ENCODE results near the gene VIPR2.
"Not testable (repeated sequence)": the region's sequence is repeated elsewhere in the genome, so short reads cannot be mapped to it uniquely, and the experiment has no call there.

The VIPR2 gene

DNA sequence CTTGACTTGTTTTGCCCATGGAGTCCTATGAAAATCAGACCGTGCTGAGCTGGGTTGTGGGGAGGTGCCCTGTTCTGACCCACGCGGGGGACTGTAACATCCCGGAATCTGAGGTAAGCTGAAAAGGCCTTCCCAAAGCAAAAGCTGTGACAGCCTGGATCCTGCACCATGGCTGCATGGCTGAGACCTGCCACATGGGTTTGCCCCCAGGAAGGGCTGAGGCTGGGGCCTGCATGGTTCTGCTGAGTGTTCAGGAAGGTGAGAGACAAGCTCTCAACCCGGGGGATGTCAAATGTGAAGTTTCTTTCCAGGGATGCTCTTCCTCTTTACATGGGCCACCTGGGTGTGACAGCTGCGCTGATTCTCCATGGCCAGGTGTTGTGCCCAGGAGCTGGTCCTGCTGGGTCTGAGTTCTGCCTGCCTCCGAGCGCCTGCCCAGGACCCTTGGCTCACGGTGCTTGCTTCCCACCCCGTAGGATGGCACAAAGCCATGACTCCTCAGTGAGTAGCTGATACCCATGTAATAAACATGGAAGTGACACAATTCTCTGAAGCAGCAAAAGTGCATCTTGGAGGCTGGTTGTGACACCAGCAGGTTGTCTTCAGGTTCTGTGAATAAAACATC lies 58.3 kb downstream of the VIPR2 start:
- Histone ChIP-seq H3K36me3 (ENCODE audit: insufficient read depth, low read length) (no peaks in the 10 kb centered on the region), H3K9ac (ENCODE audit: low read depth, low read length) (no peak overlapping the region), H3K27ac (ENCODE audit: low read depth, low read length) (no peak overlapping the region), H3K9me3 (ENCODE audit: insufficient read depth, low read depth, low read length) (peaks cover 20% of the 10 kb centered on the region; the same call in 1 of the 2 replicates), H3K27me3 (ENCODE audit: insufficient read depth, low read length) (no peaks in the 10 kb centered on the region), H3K4me3 (ENCODE audit: low read length) (no peak overlapping the region), H3K4me1 (ENCODE audit: insufficient read depth, low read length) (no peaks in the 10 kb centered on the region)
- WGBS = 81% methylated on average over 10 of the region's 10 CpGs

GRCh38 chr7:159084069-159084801 lies 60.4 kb downstream of the VIPR2 start:
- Histone ChIP-seq H3K27me3 (ENCODE audit: insufficient read depth, low read length) (no peaks in the 10 kb centered on the region), H3K9ac (ENCODE audit: low read depth, low read length) (no peak overlapping the region), H3K9me3 (ENCODE audit: insufficient read depth, low read depth, low read length) (peaks cover 16% of the 10 kb centered on the region; the same call in 1 of the 2 replicates), H3K27ac (ENCODE audit: low read depth, low read length) (no peak overlapping the region), H3K4me3 (ENCODE audit: low read length) (no peak overlapping the region), H3K36me3 (ENCODE audit: insufficient read depth, low read length) (no peaks in the 10 kb centered on the region), H3K4me1 (ENCODE audit: insufficient read depth, low read length) (no peaks in the 10 kb centered on the region)
- WGBS = 90% methylated on average over 27 of the region's 27 CpGs

- WGBS = 88% methylated on average over 2 of the region's 2 CpGs
- no peak overlapping the region for H3K27ac ChIP-seq (ENCODE audit: low read depth, low read length)
Observed at GRCh38 chr7:159083698-159084068, 61.0 kb downstream of the VIPR2 start.

GRCh38 chr7:159083001-159083697 lies 61.5 kb downstream of the VIPR2 start:
- H3K9ac ChIP-seq (ENCODE audit: low read depth, low read length) = no peak overlapping the region
- WGBS = 92% methylated on average over 12 of the region's 13 CpGs
- no peaks in the 10 kb centered on the region for H3K27me3 ChIP-seq (ENCODE audit: insufficient read depth, low read length)
- no peaks in the 10 kb centered on the region for H3K4me1 ChIP-seq (ENCODE audit: insufficient read depth, low read length)
- peaks cover 17% of the 10 kb centered on the region; the same call in 1 of the 2 replicates for H3K9me3 ChIP-seq (ENCODE audit: insufficient read depth, low read depth, low read length)
- H3K27ac ChIP-seq (ENCODE audit: low read depth, low read length) = no peak overlapping the region
- no peaks in the 10 kb centered on the region for H3K36me3 ChIP-seq (ENCODE audit: insufficient read depth, low read length)
- H3K4me3 ChIP-seq (ENCODE audit: low read length) = no peak overlapping the region

More at GRCh38 chr7:159083698-159084068, 61.0 kb downstream of the VIPR2 start:
- Histone ChIP-seq H3K4me1 (ENCODE audit: insufficient read depth, low read length) (no peaks in the 10 kb centered on the region), H3K27me3 (ENCODE audit: insufficient read depth, low read length) (no peaks in the 10 kb centered on the region), H3K9ac (ENCODE audit: low read depth, low read length) (no peak overlapping the region), H3K4me3 (ENCODE audit: low read length) (no peak overlapping the region), H3K36me3 (ENCODE audit: insufficient read depth, low read length) (no peaks in the 10 kb centered on the region), H3K9me3 (ENCODE audit: insufficient read depth, low read depth, low read length) (peaks cover 19% of the 10 kb centered on the region; the same call in 1 of the 2 replicates)

GRCh38 chr7:159082075-159082474 lies 62.6 kb downstream of the VIPR2 start:
- not testable (repeated sequence) for H3K27me3 ChIP-seq (ENCODE audit: insufficient read depth, low read length); H3K9ac ChIP-seq (ENCODE audit: low read depth, low read length); H3K4me3 ChIP-seq (ENCODE audit: low read length); H3K4me1 ChIP-seq (ENCODE audit: insufficient read depth, low read length); H3K27ac ChIP-seq (ENCODE audit: low read depth, low read length); H3K36me3 ChIP-seq (ENCODE audit: insufficient read depth, low read length)
- 92% methylated on average over 2 of the region's 5 CpGs for WGBS
- peaks cover 21% of the 10 kb centered on the region; the same call in 1 of the 2 replicates for H3K9me3 ChIP-seq (ENCODE audit: insufficient read depth, low read depth, low read length)

DNA sequence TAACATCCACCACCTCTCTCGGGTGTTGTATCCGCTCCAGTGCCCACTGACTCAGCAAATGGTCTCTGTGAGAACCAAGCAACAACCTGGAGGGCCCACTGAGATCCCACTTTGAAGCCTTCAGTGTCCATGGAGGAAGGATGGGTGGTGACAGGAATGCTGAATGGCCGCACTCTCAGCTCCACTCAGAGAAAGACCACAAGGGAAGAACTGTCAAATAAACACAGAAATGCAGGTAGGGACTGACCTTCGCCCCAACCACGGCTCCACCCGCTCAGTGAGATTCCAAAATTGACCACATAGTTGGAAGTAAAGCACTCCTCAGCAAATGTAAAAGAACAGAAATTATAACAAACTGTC lies 65.8 kb downstream of the VIPR2 start:
- Histone ChIP-seq H3K27me3 (ENCODE audit: insufficient read depth, low read length) (no peaks in the 10 kb centered on the region; the same call in 1 of the 2 replicates), H3K36me3 (ENCODE audit: insufficient read depth, low read length) (no peaks in the 10 kb centered on the region), H3K4me3 (ENCODE audit: low read length) (no peak overlapping the region), H3K9ac (ENCODE audit: low read depth, low read length) (no peak overlapping the region), H3K27ac (ENCODE audit: low read depth, low read length) (no peak overlapping the region), H3K4me1 (ENCODE audit: insufficient read depth, low read length) (no peaks in the 10 kb centered on the region), H3K9me3 (ENCODE audit: insufficient read depth, low read depth, low read length) (peaks cover 25% of the 10 kb centered on the region; the same call in 1 of the 2 replicates)
- 88% methylated on average over 6 of the region's 6 CpGs for WGBS

DNA sequence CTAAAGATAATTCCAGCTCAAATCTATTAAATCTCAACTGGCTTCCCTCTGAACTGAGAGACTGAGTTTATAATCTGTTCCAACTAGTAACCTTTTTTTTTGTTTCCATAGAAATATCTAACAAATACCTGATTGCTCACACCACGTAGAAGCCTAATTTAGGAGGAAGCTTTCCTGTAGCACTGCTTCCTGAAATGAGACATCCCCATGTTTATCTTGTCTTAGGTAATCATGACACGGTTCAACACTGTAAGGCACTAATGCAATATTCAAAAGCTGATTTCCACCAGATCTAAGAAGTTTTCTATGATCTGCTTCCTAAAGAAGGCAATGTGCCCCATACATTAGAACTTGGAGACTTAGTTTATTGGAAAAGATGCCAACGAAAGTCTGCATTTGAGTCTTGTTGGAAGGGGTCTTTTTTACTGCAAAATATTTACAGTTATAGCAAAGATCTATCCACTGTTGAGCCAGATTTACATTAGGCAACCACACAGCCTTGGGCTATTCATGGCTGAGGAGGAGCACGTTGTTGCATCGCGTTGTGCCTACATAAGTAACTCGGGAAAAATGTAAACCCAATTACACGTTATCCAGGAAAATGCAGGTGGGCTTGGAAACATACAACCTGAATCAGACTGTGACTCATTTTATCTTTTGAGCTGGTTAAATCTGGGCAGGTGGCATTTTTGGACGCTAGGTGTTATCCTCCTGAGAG lies 66.3 kb downstream of the VIPR2 start:
- H3K9ac ChIP-seq (ENCODE audit: low read depth, low read length) = no peak overlapping the region
- H3K27ac ChIP-seq (ENCODE audit: low read depth, low read length) = no peak overlapping the region
- WGBS = 87% methylated on average over 9 of the region's 9 CpGs
- H3K4me1 ChIP-seq (ENCODE audit: insufficient read depth, low read length) = no peaks in the 10 kb centered on the region
- H3K4me3 ChIP-seq (ENCODE audit: low read length) = no peak overlapping the region
- peaks cover 25% of the 10 kb centered on the region; the same call in 1 of the 2 replicates for H3K9me3 ChIP-seq (ENCODE audit: insufficient read depth, low read depth, low read length)
- no peaks in the 10 kb centered on the region; the same call in 1 of the 2 replicates for H3K27me3 ChIP-seq (ENCODE audit: insufficient read depth, low read length)
- H3K36me3 ChIP-seq (ENCODE audit: insufficient read depth, low read length) = no peaks in the 10 kb centered on the region

- no peak overlapping the region for H3K27ac ChIP-seq (ENCODE audit: low read depth, low read length)
- no peaks in the 10 kb centered on the region; the same call in 1 of the 2 replicates for H3K27me3 ChIP-seq (ENCODE audit: insufficient read depth, low read length)
- peaks cover 17% of the 10 kb centered on the region; the same call in 1 of the 2 replicates for H3K9me3 ChIP-seq (ENCODE audit: insufficient read depth, low read depth, low read length)
- no peak overlapping the region for H3K9ac ChIP-seq (ENCODE audit: low read depth, low read length)
- H3K4me3 ChIP-seq (ENCODE audit: low read length) = no peak overlapping the region
- no peaks in the 10 kb centered on the region for H3K4me1 ChIP-seq (ENCODE audit: insufficient read depth, low read length)
- H3K36me3 ChIP-seq (ENCODE audit: insufficient read depth, low read length) = no peaks in the 10 kb centered on the region
Observed at GRCh38 chr7:159076333-159076732, 68.3 kb downstream of the VIPR2 start.

DNA sequence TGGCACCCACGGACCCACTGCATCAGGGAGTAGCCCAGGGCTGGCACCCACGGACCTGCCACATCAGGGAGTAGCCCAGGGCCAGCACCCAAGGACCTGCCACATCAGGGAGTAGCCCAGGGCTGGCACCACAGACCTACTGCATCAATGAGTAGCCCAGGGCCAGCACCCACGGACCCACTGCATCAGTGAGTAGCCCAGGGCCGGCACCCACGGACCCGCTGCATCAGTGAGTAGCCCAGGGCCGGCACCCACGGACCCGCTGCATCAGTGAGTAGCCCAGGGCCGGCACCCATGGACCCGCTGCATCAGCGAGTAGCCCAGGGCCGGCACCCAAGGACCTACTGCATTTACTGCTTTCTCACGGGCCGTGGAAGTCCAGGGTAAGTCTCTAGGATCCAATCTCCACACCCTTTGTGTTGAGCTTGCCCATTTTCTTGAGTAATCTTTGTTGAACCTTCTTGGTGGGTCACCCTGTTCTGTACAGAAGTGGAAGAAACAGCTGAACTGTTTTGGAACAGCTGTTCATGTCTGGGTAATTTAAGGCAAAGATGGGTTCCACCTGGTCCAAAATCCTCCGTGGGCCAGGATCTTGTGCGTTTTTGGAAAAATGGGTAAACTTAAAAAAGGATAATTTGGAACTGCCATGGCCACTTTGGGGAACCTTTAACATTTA lies 69.0 kb downstream of the VIPR2 start:
- H3K4me1 ChIP-seq (ENCODE audit: insufficient read depth, low read length) = no peaks in the 10 kb centered on the region
- H3K27ac ChIP-seq (ENCODE audit: low read depth, low read length) = no peak overlapping the region
- H3K36me3 ChIP-seq (ENCODE audit: insufficient read depth, low read length) = no peaks in the 10 kb centered on the region
- H3K9me3 ChIP-seq (ENCODE audit: insufficient read depth, low read depth, low read length) = peaks cover 18% of the 10 kb centered on the region; the same call in 1 of the 2 replicates
- H3K27me3 ChIP-seq (ENCODE audit: insufficient read depth, low read length) = no peaks in the 10 kb centered on the region; the same call in 1 of the 2 replicates
- H3K4me3 ChIP-seq (ENCODE audit: low read length) = no peak overlapping the region
- 85% methylated on average over 17 of the region's 17 CpGs for WGBS
- H3K9ac ChIP-seq (ENCODE audit: low read depth, low read length) = no peak overlapping the region

GRCh38 chr7:159071260-159071659 lies 73.4 kb downstream of the VIPR2 start:
- Histone ChIP-seq H3K27me3 (ENCODE audit: insufficient read depth, low read length) (no peaks in the 10 kb centered on the region), H3K9me3 (ENCODE audit: insufficient read depth, low read depth, low read length) (peaks cover 15% of the 10 kb centered on the region; the same call in 1 of the 2 replicates), H3K4me3 (ENCODE audit: low read length) (no peak overlapping the region), H3K36me3 (ENCODE audit: insufficient read depth, low read length) (no peaks in the 10 kb centered on the region), H3K9ac (ENCODE audit: low read depth, low read length) (no peak overlapping the region), H3K4me1 (ENCODE audit: insufficient read depth, low read length) (no peaks in the 10 kb centered on the region), H3K27ac (ENCODE audit: low read depth, low read length) (no peak overlapping the region)
- 81% methylated on average over 6 of the region's 6 CpGs for WGBS
